GM21723 (cell line): ENCODE data around the gene TRPV3.
"Not testable (repeated sequence)": the region's sequence is repeated elsewhere in the genome, so short reads cannot be mapped to it uniquely, and the experiment has no call there.

Experiments
- ATAC-seq: cut with Tn5 transposase; IDR thresholded peaks from one replicate; pipeline ENCODE4 v1.9.1; 2021; ENCODE audit warnings: mild to moderate bottlenecking, moderate library complexity; ENCODE audit not compliant: unreplicated experiment

The TRPV3 gene

DNA sequence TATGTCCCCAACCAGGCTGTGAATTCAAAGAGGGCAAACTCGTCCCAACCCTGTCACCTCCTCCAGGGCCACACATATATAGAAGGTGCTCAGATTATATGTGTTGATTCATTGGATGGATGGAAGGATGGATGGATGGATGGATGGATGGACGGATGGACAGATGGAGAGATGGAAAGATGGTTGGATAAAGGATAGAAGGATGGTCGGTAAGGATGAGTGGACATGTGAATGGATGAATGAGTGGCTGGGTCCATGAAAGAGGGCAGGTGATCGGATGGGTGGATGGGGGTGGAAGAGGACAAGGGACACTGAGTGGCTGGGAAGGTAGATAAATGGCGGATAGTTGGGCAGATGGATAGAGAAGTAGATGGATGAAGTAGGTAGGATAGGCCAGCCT lies 30.1 kb downstream of the TRPV3 start:
- ATAC-seq, result no peak

- ATAC-seq, result no peak
Measured at GRCh38 chr17:3526971-3527370, 30.6 kb downstream of the TRPV3 start.

DNA sequence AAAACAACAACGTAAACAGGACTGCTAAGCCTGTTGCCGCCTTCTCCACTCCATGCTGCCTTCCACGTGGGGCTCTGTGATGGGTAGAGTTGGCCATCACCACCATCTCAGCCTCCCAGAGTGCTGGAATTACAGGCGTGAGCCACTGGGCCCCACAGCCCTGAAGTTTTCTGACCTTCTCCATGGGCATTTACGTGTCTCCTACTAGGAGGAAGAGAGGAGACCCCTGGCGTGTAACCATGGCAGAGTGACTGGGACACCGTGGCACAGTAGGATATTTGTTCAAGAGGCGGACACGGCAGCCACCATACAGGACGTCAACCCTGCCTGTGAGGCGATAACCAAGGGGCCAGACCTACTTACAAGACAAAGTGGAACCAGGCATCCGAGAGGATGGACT lies 31.1 kb downstream of the TRPV3 start:
- no peak for ATAC-seq

- ATAC-seq, result no peak
Measured at GRCh38 chr17:3524024-3524423, 33.6 kb downstream of the TRPV3 start.

- ATAC-seq, result not testable (repeated sequence)
Measured at GRCh38 chr17:3519472-3519871, 38.1 kb downstream of the TRPV3 start.

GRCh38 chr17:3514873-3515272 lies 42.7 kb downstream of the TRPV3 start:
- no peak for ATAC-seq

DNA sequence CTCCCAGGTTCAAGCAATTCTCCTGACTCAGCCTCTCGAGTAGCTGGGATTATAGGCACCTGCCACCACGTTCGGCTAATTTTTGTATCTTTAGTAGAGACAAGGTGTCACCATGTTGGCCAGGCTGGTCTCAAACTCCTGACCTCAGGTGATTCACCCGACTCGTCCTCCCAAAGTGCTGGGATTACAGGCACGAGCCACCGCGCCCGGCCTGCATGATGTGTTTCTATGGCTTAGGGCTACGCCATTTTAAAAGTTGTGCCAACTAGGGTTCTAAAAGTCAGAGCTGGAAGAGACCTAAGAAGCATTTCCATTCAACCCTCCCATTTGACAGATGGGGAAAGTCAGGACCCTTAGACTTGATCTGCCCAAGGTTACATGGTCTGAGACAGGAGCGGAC lies 43.4 kb downstream of the TRPV3 start:
- not testable (repeated sequence) for ATAC-seq

DNA sequence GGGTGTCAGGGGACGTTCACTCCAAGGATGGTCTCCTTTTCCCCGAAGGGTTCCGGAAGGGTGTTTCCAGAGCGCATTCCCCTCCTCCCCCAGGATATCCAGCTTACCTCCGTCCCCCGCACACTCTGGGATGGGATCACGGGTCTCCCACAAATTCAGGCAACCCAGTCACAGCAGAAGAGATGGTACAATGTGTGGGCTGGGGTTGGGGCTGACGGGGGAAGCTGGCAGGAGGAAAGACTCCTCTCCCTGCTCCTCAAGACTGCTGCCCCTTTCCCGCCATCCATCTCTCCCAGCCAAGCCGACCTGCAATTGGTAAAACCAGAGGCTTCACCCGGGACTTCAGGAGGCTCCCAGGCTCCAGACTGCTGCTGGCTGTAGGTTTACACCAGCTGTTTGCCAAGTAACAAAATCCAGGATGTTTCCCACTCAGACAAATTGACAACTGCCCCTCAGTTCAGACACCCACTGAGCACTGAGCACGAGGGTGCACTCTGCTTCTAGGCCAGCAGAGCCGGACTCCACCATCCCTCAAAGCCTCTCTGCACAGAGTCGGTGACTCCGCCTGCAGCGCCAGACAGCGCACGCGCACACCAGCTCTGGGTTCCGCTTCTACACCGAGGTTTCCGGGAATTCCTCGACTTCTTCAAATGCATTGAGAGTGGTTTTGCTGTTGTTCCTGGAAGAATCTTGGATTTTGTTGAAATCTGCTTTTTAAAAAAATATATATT lies 44.1 kb downstream of the TRPV3 start:
- ATAC-seq, result no peak

GRCh38 chr17:3512505-3513171 lies 45.0 kb downstream of the TRPV3 start:
- ATAC-seq, result no peak

GRCh38 chr17:3511852-3512504 lies 45.6 kb downstream of the TRPV3 start:
- ATAC-seq, result no peak

DNA sequence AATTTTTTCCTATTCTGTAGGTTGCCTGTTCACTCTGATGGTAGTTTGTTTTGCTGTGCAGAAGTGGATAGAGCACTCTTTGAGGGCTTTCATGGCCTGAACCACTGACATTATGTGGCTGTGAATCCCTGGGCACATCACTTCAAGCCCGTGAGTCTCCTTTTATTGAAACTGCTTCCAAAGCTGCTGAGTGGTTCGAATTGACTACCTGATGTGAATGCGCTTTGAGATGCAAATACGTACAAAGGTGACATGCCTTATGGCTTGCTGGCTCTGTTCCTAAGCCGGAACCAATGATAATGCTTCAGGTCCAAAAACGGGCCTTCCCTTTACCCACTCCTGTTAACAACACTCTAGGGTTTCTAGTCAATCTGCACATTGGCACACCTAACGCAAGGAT lies 47.5 kb downstream of the TRPV3 start:
- ATAC-seq, result no peak

DNA sequence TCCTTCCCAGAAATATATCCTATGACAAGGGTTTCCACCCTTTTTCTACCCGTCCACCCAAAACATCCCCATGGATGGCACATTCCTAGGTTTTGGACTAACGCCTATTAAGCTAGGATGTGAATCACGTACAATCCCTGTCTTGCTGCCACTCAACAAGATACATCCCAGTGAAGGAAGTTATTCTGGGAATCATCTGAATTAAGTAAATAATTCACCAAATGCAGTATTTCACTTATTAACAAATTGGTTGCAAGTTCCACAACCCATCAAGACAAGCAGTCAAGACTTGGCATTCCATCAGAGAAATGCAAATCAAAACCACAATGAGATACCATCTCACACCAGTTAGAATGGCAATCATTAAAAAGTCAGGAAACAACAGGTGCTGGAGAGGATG lies 49.7 kb downstream of the TRPV3 start:
- ATAC-seq, result no peak

GRCh38 chr17:3507071-3507470 lies 50.5 kb downstream of the TRPV3 start:
- ATAC-seq, result no peak

DNA sequence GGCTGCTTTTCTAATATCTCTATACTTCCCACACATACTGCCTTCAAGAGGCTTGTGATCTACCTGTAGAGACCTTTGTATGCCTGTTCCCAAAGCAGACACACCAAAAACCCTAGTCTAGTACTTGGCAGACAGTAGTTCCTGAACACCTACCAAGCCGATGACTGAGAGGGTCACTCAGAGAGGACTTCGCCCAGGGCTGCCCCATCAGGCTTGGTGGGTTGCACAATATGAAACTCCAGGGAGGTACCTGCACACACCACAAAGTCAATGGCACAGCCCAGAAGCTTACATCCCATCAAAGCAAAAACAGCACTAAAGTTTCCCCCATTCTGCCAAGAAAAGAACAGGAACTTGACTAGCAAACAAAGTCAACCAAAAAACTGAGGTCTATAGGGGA lies 51.6 kb downstream of the TRPV3 start:
- no peak for ATAC-seq

GRCh38 chr17:3505008-3505407 lies 52.6 kb downstream of the TRPV3 start:
- no peak for ATAC-seq

DNA sequence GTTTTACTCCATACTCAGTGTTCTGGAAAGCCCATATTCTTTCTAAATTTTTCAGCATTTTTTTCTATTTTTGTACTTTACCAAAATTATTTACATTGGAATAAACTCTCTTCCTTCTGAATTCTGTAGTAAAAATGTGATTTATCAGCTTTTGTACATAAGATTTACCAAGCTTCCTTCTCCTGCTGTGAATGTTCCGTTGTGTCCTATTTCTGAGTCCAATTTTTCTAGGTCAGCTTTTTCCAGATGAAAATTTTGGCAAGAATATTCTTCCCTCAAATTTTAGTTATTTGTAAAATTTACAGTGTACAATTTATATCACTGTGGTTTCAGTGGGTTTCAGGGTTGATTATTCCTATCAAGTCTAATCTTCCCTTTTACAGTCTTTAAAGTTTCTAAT lies 54.3 kb downstream of the TRPV3 start:
- no peak for ATAC-seq

DNA sequence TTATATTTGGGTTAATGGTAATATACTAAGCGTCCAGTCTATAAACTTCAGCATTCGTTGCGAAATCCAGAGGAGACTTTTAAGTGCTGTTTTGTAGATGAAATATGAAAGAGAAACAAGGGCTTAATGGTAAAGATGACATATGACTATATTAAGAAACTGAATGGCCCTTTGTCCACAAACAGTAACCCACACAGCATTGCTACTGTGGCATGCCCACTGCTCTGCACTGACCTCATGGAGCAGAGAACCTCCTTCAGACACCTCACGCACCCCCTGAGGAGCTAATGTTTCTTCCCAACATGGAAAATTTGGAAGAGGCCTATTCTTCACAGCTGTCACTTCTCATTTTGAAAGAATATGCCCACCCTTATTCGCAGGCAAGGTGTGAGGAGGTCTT lies 55.1 kb downstream of the TRPV3 start:
- no peak for ATAC-seq

- no peak for ATAC-seq
Measured at GRCh38 chr17:3501344-3501743, 56.3 kb downstream of the TRPV3 start.

DNA sequence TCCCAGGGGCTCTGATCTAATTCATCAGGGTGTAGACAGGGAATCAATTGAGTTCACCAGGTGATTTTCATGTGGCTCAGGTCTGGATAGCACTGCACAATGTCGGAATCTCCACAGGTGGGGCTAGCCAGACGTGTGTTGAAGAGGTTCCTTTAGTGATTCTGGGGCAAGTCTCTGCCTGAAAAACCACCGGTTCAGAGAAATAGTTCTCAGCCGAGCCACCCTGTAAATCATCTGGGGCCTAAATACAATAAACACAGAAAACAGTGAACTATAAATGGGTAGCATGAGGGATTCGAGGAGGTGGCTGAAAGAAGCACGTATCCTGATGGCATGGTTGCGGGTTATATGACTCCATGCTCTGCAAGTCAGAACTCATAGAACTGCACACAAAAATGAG lies 60.5 kb downstream of the TRPV3 start:
- ATAC-seq, result no peak

- ATAC-seq, result no peak
Measured at GRCh38 chr17:3485481-3486068, 72.0 kb downstream of the TRPV3 start.

DNA sequence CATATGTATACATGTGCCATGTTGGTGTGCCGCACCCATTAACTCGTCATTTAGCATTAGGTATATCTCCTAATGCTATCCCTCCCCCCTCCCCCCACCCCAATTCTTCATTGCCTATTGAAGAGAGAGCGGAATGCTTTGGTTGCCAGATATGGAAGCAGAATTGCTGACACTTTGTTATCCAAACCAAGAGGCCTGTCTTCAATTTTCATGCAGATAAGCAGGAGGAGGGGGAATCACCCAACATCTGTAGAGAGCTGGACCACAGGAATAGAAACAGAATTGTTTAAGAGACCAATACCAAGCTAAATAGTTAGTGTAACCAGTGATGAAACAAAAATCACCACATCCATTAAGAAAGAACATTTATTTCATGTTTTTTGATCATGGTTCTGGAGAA lies 74.8 kb downstream of the TRPV3 start:
- no peak for ATAC-seq

DNA sequence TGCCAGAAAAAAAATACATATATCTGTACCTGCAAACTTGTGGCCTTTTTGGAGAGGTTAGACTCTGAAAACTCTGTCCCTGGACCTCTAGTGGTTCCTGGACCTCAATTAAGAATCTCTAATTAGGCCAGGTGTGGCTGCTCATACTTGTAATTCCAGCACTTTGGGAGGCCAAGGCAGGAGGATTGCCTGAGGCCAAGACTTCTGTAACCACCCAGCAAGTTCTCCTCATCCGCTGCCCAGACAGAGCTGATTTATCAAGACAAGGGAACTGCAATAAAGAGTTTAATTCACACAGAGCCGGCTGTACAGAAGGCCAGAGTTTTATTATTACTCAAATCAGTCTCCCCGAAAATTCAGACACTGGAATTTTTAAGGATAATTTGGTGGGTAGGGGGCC lies 77.6 kb downstream of the TRPV3 start:
- no peak for ATAC-seq
